ENCODE data around the gene MLPH.

DNA sequence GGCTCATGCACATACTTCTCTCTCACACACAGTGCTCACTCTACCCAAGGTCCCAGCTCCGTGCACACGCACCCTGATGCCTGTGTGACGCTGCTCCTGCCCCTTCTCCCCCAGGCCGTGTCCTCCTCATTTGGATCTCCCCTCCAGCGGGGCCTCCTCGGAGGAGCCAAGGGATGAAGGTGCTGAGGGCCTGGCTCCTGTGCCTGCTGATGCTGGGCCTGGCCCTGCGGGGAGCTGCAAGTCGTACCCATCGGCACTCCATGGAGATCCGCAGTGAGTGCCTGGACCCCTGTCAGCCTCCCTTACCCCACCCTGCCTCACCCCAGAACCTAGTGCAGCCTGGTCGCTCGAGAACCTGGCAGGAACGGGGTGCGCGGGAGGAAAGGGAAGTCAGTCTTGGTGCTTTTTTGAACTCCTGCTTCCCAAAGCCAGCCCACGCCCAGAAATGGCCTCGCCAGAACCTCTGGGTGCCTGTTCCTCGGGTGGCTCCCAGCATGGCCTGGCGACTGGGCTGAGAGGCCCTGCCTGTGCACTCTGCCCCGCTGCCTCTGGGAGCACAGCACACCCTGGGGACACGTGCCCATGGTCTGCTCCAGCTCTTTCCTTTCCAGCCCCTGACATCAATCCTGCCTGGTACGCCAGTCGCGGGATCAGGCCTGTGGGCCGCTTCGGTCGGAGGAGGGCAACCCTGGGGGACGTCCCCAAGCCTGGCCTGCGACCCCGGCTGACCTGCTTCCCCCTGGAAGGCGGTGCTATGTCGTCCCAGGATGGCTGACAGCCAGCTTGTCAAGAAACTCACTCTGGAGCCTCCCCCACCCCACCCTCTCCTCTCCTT lies 79.6 kb downstream of the MLPH start, which contains the start of gene PRLH:
- TF ChIP-seq NCOA2 (IDR thresholded peaks at IDR 0.05; ENCODE audit: partially characterized antibody in 2 of 2): no peak
- TF ChIP-seq CCAR2 (IDR thresholded peaks at IDR 0.05; ENCODE audit: low read depth, low read length): no peak

All from K562 (cell line).